ENCODE results near the gene AKAP17A. TPM values are rescaled to one million over a fixed set of nuclear protein-coding genes. Genes with fewer than 3 reads are reported as not detected.
A peak's percentile ranks its signal among the peaks of the same experiment; 100 is the strongest.

AKAP17A gene
- total and polyA plus RNA-seq, 2 of the 13 experiments (the other 11 are each of a cell fraction or from before 2014, with no cell fraction given): 20.5 to 26.5 TPM

DNA sequence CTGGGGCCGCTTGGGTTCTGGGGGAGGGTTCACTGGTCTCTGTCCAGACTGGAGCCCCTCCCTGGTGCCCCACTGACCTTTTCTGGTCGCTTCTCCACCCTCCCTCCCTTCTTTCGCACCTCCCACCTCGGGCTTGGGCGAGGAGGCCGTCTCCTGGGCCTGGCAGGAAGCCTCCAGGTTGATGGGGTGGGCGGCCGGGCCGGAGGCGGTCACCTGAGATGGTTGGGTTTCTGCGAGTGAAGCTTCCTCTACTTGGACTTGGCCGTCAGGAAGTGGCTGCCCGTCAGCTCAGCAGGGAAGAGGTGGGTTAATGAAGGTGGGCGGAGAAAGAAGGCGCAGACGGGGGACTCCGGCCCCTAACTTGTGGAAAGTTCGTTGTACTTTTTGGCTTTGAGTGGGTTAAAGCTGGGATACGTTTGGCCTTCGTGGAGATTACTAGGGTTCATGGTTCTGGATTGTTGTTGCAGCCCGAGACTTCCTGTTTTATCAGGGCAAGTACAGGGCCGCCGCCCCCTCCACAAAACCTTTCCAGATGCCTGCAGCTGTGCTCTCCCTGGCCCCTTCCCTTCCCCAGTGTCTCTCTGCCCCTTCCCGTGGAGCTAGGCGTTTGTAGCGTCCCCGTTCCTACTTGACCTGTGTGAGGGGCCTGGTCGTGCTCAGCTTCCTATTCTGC, 1.2 kb downstream of the AKAP17A start (continued):
- no peak for TF ChIP-seq KDM3A (CRISPR knock-in tag; IDR thresholded peaks at IDR 0.05; ENCODE audit: low read depth)
- no peak for TF ChIP-seq JDP2 (CRISPR knock-in tag; IDR thresholded peaks at IDR 0.05; ENCODE audit: borderline replicate concordance)
- TF ChIP-seq CREB1 (IDR thresholded peaks at IDR 0.05): no peak
- no peak for TF ChIP-seq CREB1 (CRISPR knock-in tag; IDR thresholded peaks at IDR 0.05)
- no peak for TF ChIP-seq EZH2 (conservative IDR thresholded peaks at IDR 0.05; ENCODE audit: low read depth, low read length)
- TF ChIP-seq, protein P1, sequence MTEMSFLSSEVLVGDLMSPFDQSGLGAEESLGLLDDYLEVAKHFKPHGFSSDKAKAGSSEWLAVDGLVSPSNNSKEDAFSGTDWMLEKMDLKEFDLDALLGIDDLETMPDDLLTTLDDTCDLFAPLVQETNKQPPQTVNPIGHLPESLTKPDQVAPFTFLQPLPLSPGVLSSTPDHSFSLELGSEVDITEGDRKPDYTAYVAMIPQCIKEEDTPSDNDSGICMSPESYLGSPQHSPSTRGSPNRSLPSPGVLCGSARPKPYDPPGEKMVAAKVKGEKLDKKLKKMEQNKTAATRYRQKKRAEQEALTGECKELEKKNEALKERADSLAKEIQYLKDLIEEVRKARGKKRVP (CRISPR knock-in tag; IDR thresholded peaks at IDR 0.05): no peak
- no peak for TF ChIP-seq ZNF382 (CRISPR knock-in tag; IDR thresholded peaks at IDR 0.05; ENCODE audit: borderline replicate concordance)
- no peak; the same call in 1 of the 2 replicates for TF ChIP-seq KAT8 (CRISPR knock-in tag; IDR thresholded peaks at IDR 0.05)
- no peak for TF ChIP-seq ZNF558 (CRISPR knock-in tag; IDR thresholded peaks at IDR 0.05; ENCODE audit: borderline replicate concordance)
- 0 out of 2 replicates have a peak, but pooled peaks have one; percentile 42 for TF ChIP-seq KDM4B (CRISPR knock-in tag; IDR thresholded peaks at IDR 0.05)
- TF ChIP-seq, protein P2, sequence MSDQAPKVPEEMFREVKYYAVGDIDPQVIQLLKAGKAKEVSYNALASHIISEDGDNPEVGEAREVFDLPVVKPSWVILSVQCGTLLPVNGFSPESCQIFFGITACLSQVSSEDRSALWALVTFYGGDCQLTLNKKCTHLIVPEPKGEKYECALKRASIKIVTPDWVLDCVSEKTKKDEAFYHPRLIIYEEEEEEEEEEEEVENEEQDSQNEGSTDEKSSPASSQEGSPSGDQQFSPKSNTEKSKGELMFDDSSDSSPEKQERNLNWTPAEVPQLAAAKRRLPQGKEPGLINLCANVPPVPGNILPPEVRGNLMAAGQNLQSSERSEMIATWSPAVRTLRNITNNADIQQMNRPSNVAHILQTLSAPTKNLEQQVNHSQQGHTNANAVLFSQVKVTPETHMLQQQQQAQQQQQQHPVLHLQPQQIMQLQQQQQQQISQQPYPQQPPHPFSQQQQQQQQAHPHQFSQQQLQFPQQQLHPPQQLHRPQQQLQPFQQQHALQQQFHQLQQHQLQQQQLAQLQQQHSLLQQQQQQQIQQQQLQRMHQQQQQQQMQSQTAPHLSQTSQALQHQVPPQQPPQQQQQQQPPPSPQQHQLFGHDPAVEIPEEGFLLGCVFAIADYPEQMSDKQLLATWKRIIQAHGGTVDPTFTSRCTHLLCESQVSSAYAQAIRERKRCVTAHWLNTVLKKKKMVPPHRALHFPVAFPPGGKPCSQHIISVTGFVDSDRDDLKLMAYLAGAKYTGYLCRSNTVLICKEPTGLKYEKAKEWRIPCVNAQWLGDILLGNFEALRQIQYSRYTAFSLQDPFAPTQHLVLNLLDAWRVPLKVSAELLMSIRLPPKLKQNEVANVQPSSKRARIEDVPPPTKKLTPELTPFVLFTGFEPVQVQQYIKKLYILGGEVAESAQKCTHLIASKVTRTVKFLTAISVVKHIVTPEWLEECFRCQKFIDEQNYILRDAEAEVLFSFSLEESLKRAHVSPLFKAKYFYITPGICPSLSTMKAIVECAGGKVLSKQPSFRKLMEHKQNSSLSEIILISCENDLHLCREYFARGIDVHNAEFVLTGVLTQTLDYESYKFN (CRISPR knock-in tag; conservative IDR thresholded peaks at IDR 0.05): peak; percentile 17; the same call in 1 of the 2 replicates
- TF ChIP-seq ZNF333 (CRISPR knock-in tag; IDR thresholded peaks at IDR 0.05; ENCODE audit: borderline replicate concordance): no peak
- TF ChIP-seq RARG (CRISPR knock-in tag; IDR thresholded peaks at IDR 0.05; ENCODE audit: low read depth): no peak
- TF ChIP-seq SAP130 (CRISPR knock-in tag; IDR thresholded peaks at IDR 0.05; ENCODE audit: low read depth): peak; percentile 21; the same call in 1 of the 2 replicates

Measured in HepG2 (cell line).